Measurements from ENCODE around the gene WDR38. TPM values are rescaled to one million over a fixed set of nuclear protein-coding genes. Genes with fewer than 3 reads are reported as not detected.

Gene WDR38
- total RNA-seq, 1 experiment from 2014 or later, result not detected

DNA sequence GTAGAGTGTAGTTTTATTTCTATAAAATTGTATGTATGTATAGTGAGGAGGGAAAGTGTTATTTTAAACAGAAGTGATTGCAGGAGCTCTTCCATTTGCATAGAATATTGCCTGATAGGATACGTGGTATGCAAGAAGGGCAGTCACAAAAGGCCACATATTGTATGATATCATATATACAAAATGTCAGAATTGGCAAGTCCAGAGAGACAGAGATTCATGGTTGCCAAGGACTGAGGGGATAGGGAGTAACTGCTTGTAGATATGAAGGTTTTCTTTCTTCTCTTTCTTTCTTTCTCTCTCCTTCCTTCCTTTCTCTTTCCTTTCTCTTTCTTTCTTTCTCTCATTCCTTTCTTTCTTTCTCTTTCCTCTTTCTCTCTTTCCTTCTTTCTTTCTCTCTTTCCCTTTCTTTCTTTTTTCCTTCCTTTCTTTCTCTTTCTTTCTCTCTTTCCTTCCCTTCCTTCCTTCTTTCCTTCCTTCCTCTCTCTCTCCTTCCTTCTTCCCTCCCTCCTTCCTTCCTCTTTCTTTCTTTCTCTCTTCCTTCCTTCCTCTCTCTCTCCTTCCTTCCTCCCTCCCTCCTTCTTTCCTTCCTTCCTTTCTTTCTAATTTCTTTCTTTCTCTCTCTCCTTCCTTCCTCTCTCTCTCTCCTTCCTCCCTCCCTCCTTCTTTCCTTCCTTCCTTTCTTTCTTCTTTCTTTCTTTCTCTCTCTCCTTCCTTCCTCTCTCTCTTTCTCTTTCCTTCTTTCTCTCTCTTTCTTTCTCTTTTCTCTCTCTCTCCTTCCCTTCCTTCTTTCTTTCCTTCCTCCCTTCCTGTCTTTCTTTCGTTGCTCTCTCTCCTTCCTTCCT, 24.5 kb upstream of the WDR38 start:
- no TSS peak for BruUV-seq (replicated peaks)
- Histone ChIP-seq H3K4me3 (ENCODE audit: low read depth in 2 of 2, low read length in 2 of 2) (no peak overlapping the region), H3K27ac (ENCODE audit: low read length) (no peak overlapping the region), H3K27me3 (ENCODE audit: control insufficient read depth, insufficient read depth, low read length) (no peaks in the 10 kb centered on the region), H3K4me1 (ENCODE audit: control insufficient read depth, insufficient read depth, low read length) (no peaks in the 10 kb centered on the region; the same call in 1 of the 2 replicates), H3K36me3 (ENCODE audit: control insufficient read depth, insufficient read depth, low read length) (no peaks in the 10 kb centered on the region), H3K9me3 (ENCODE audit: control insufficient read depth, insufficient read depth, low read depth, low read length) (no peaks in the 10 kb centered on the region)
- CTCF ChIA-PET, result no interaction called here
- in situ Hi-C loops (cut with HindIII; ENCODE audit: low pct_unique_long_range_greater_than_20kb, low sequenced_read_pairs), result no loop called here
- DNase-seq (ENCODE audit: low read depth, low spot score), result no peak
- ATAC-seq, result no peak
- POLR2A ChIA-PET, result no interaction called here
- intact Hi-C loops (cut with micrococcal nuclease; ENCODE audit: unreplicated experiment), result no loop called here
- TF ChIP-seq POLR2AphosphoS5 (IDR thresholded peaks at IDR 0.05; ENCODE audit: low read depth, low read length) (no peak), TCF7L2 (IDR thresholded peaks at IDR 0.05; ENCODE audit: low read depth, low read length) (no peak), SIN3A (IDR thresholded peaks at IDR 0.05; ENCODE audit: borderline replicate concordance, insufficient read depth, low read depth, low read length) (no peak)
- TF ChIP-seq, protein P1, sequence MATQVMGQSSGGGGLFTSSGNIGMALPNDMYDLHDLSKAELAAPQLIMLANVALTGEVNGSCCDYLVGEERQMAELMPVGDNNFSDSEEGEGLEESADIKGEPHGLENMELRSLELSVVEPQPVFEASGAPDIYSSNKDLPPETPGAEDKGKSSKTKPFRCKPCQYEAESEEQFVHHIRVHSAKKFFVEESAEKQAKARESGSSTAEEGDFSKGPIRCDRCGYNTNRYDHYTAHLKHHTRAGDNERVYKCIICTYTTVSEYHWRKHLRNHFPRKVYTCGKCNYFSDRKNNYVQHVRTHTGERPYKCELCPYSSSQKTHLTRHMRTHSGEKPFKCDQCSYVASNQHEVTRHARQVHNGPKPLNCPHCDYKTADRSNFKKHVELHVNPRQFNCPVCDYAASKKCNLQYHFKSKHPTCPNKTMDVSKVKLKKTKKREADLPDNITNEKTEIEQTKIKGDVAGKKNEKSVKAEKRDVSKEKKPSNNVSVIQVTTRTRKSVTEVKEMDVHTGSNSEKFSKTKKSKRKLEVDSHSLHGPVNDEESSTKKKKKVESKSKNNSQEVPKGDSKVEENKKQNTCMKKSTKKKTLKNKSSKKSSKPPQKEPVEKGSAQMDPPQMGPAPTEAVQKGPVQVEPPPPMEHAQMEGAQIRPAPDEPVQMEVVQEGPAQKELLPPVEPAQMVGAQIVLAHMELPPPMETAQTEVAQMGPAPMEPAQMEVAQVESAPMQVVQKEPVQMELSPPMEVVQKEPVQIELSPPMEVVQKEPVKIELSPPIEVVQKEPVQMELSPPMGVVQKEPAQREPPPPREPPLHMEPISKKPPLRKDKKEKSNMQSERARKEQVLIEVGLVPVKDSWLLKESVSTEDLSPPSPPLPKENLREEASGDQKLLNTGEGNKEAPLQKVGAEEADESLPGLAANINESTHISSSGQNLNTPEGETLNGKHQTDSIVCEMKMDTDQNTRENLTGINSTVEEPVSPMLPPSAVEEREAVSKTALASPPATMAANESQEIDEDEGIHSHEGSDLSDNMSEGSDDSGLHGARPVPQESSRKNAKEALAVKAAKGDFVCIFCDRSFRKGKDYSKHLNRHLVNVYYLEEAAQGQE (IDR thresholded peaks at IDR 0.05; ENCODE audit: insufficient read depth in 1 of 2, low read depth in 2 of 2, low read length in 1 of 2), result no peak

DNA sequence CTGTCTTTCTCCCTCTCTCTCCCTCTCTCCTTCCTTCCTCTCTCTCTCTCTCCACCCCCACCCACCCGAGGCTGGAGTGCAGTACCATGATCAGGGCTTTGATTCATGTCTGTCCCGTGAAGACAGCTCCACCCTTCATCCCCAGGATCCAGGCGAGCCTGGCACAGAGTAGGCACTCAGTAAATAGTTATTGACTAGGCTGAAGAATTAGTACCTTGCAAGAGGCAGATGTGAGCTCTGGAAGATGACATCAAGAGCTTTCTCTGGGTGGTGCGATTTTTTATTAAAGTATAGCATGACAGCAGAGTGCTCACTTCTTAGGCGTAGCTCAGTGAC, 24.0 kb upstream of the WDR38 start:
- ChIA-PET POLR2A (no interaction called here), CTCF (interaction anchor here (0.9 kb wide), 1 partner anchor 23 kb away, joined by 12 read pairs; no protein-coding TSS in a partner anchor)
- no TSS peak for BruUV-seq (replicated peaks)
- no peak overlapping the region for H3K4me3 ChIP-seq (ENCODE audit: low read depth in 2 of 2, low read length in 2 of 2)
- H3K36me3 ChIP-seq (ENCODE audit: control insufficient read depth, insufficient read depth, low read length), result no peaks in the 10 kb centered on the region
- ATAC-seq (no peak), DNase-seq (ENCODE audit: low read depth, low spot score) (no peak)
- H3K4me1 ChIP-seq (ENCODE audit: control insufficient read depth, insufficient read depth, low read length), result no peaks in the 10 kb centered on the region; the same call in 1 of the 2 replicates
- in situ Hi-C loops (cut with HindIII; ENCODE audit: low pct_unique_long_range_greater_than_20kb, low sequenced_read_pairs) (no loop called here), intact Hi-C loops (cut with micrococcal nuclease; ENCODE audit: unreplicated experiment) (no loop called here)
- no peaks in the 10 kb centered on the region for H3K27me3 ChIP-seq (ENCODE audit: control insufficient read depth, insufficient read depth, low read length)
- no peak overlapping the region for H3K27ac ChIP-seq (ENCODE audit: low read length)
- H3K9me3 ChIP-seq (ENCODE audit: control insufficient read depth, insufficient read depth, low read depth, low read length), result no peaks in the 10 kb centered on the region
- no peak for TF ChIP-seq POLR2AphosphoS5 (IDR thresholded peaks at IDR 0.05; ENCODE audit: low read depth, low read length)
- TF ChIP-seq TCF7L2 (IDR thresholded peaks at IDR 0.05; ENCODE audit: low read depth, low read length), result no peak
- TF ChIP-seq, protein P2, sequence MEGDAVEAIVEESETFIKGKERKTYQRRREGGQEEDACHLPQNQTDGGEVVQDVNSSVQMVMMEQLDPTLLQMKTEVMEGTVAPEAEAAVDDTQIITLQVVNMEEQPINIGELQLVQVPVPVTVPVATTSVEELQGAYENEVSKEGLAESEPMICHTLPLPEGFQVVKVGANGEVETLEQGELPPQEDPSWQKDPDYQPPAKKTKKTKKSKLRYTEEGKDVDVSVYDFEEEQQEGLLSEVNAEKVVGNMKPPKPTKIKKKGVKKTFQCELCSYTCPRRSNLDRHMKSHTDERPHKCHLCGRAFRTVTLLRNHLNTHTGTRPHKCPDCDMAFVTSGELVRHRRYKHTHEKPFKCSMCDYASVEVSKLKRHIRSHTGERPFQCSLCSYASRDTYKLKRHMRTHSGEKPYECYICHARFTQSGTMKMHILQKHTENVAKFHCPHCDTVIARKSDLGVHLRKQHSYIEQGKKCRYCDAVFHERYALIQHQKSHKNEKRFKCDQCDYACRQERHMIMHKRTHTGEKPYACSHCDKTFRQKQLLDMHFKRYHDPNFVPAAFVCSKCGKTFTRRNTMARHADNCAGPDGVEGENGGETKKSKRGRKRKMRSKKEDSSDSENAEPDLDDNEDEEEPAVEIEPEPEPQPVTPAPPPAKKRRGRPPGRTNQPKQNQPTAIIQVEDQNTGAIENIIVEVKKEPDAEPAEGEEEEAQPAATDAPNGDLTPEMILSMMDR (IDR thresholded peaks at IDR 0.05), result no peak

DNA sequence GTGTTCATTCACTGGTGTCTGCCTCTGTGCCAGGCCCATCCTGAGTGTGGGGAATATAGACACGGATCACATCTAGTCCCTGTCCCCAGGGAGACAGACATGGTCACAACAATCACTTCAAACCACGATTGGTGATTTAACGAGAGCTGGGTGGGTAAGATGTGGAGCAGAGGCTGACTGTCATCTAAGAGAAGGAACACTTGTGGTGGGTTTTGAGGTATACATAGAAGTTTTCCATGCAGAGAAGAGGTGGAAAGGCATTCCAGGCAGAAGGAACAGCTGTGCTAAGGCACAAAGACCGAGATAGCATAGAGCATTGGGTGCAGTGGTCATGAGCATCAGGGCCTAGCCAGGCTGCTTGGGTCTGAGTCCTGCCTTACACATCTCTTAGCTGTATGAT, 22.7 kb upstream of the WDR38 start:
- ChIA-PET POLR2A (no interaction called here), CTCF (no interaction called here)
- intact Hi-C loops (cut with micrococcal nuclease; ENCODE audit: unreplicated experiment), result no loop called here
- Histone ChIP-seq H3K4me1 (ENCODE audit: control insufficient read depth, insufficient read depth, low read length) (peaks cover 7% of the 10 kb centered on the region), H3K27me3 (ENCODE audit: control insufficient read depth, insufficient read depth, low read length) (no peaks in the 10 kb centered on the region), H3K9me3 (ENCODE audit: control insufficient read depth, insufficient read depth, low read depth, low read length) (no peaks in the 10 kb centered on the region), H3K27ac (ENCODE audit: low read length) (no peak overlapping the region), H3K4me3 (ENCODE audit: low read depth in 2 of 2, low read length in 2 of 2) (no peak overlapping the region), H3K36me3 (ENCODE audit: control insufficient read depth, insufficient read depth, low read length) (no peaks in the 10 kb centered on the region)
- in situ Hi-C loops (cut with HindIII; ENCODE audit: low pct_unique_long_range_greater_than_20kb, low sequenced_read_pairs), result no loop called here
- no TSS peak for BruUV-seq (replicated peaks)
- TF ChIP-seq POLR2AphosphoS5 (IDR thresholded peaks at IDR 0.05; ENCODE audit: low read depth, low read length) (no peak), TCF7L2 (IDR thresholded peaks at IDR 0.05; ENCODE audit: low read depth, low read length) (no peak), SIN3A (IDR thresholded peaks at IDR 0.05; ENCODE audit: borderline replicate concordance, insufficient read depth, low read depth, low read length) (no peak)
- TF ChIP-seq, protein P2 (IDR thresholded peaks at IDR 0.05), result no peak
- TF ChIP-seq, protein P1 (IDR thresholded peaks at IDR 0.05; ENCODE audit: insufficient read depth in 1 of 2, low read depth in 2 of 2, low read length in 1 of 2), result no peak
- no peak for ATAC-seq
- no peak for DNase-seq (ENCODE audit: low read depth, low spot score)

Data from Panc1 (cell line).